Amniotic stem cell (primary cell): Measurements from ENCODE around the gene KIF5A.
"Not testable (repeated sequence)": the region's sequence is repeated elsewhere in the genome, so short reads cannot be mapped to it uniquely, and the experiment has no call there.

ENCODE experiments used
- DNase-seq: peaks from one replicate; lab custom pipeline; 2025; lab: John Stamatoyannopoulos, UW

KIF5A gene

GRCh38 chr12:57607958-57608663, 58.3 kb downstream of the KIF5A start:
- DNase-seq: no peak

DNA sequence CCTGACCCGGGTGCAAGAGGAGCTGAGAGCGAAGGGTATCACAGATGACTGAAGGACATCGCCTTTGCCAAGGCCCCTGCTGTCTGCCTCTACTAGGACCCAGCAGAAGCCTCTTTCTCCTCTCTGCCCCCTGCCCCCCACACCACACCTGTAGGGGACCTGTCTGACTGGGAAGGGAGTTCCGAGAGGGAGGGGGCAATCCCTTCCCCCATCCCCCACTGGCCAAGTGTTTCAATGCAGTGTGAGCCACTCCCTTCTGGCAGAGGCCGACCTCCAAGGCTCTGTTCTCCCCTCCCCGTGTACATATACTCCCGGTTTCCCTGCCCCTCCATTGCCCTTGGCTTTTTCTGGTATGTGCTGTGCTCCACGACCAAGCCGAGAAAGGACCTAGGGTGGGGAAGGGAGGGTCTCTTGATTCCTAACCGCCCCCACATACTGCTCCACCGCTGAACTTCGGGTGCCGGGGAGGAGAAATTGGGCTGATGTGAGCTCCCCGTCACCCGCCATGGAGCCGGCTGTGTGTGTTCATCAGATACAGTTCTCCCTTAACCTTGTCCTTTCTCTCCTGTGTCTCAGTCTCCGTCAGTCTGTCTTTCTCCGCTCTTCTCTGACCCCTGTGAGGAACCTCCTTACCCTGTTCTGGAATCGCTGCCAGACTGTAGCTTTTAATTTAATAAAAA, 59.4 kb downstream of the KIF5A start:
- DNase-seq: no peak

DNA sequence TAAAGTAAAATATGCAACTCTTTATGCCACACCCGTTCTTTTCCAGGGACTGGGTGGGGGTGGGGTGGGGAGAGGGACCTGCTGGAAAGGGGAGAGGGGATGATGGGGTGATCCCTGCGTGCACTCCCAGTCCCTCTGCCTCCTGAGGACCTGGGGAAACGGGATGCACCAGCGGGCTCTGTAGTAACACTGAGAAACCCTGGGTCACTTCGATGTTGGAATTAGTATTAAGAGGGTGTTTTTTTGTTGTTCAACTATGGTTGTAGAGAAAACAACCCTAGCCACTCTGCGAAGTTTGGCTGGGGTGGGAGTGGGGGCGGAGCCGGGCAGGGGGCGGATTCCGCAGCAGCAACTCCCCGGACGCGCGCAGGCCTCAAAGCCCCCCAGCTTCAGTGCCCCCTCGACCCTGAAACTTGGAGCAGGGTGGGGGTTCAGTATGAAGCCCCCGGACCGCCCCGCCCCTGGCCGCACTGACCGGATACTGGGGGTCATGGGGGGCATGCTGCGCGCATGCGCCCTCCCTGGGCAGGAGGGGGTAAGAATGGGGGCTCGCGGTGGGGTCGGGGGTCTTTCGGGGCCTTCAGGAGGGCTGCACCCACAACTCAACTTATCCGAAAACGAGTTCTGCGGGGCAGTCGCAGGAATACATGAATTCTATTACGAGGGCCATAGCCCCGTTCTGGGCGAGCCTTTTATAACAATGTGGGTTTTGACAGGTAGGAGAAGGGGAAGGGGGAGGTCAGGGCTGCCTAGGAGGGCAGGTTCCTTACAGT, 60.1 kb downstream of the KIF5A start:
- no peak for DNase-seq

DNA sequence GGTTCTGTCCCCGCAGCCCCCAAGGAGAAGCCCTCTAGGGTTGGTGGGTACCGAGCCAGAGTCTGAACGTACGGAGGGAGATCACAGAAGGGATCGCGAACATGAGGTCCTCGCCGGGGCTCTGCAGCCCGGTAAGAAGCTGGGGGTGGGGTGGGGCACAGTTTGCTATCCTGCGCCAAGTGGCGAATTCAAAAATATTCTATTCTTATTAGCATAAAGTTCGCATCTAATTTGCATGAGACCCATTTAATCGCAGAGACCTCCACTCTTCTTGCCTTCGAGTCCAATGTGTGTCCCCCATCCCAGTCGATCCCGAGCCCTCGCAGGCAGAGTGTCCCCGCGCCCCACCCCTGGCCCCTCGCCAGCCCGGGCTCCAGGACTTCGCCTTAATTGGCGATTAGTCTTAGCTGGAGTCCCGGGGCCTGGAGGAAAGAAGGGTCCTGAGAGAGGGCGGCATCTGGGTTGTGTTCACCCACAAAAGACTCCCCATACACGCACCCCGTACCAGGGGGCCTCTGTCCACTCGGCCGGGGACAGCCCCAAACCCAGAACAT, 60.8 kb downstream of the KIF5A start:
- no peak for DNase-seq

DNA sequence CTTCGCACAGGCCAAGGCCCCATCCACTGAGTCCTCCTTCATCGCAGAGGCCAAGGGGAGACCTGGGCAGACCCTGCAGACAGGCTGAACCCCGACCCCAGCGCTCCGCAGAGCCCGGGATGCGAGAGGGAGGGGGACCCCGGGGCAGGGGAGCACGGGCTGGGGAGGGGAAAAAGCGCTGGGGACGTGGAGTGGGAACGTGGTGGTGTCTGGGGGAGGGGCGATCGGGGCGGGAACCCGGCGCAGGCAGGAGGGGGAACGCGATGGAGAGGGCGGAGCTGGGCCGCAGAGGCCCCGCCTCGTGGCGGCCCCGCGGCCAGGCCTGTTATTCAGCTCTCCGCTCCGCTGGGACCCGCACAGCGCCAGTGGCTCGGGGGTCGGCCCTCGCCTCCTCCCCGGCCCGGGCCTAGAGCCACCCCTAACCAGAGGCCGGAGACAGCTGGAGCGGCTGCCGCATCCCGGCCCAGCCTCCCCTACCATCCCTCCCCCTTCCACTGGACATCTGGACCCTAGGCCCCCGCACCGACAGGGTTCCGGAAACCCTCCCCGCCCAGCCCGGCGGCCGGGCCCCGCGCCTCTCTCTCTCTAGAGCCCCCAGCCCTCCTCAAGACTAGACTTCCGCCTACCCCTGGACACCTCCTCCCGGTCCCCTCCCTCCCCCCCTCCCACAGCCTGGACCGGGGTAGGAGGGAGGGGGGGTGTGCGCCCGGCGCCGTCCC, 61.4 kb downstream of the KIF5A start, which contains the start of gene ARHGEF25:
Gene ARHGEF25 (plus strand): TSS at position 328 of the 719 bp plus-strand sequence. CDS start 460 bp downstream, outside the sequence.
- DNase-seq: no peak

- DNase-seq: no peak
These were observed 62.2 kb downstream of the KIF5A start for GRCh38 chr12:57611827-57612710.

DNA sequence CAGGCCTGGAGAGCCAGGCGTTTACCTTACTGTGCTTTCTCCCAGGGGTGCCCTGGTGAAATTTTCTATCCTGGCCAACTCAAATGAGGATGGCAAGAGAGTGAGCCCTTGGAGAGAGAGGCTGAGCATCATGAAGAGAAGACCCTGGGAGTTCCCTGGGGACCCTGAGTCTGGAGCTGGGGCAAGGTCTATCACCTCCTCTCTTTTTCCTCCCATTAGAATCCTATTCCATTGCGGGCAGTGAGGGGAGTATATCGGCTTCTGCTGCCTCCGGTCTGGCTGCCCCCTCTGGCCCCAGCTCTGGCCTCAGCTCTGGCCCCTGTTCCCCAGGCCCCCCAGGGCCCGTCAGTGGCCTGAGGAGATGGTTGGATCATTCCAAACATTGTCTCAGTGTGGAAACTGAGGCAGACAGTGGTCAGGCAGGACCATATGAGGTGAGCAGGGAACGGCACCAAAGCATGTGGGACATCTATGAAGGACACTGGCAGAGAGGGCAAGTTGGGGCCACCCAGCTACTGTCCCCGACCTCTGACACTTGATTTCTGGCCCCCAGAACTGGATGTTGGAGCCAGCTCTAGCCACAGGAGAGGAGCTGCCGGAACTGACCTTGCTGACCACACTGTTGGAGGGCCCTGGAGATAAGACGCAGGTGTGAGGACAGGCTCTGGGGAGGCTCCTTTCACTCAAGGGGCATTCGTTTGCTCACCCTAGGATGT, 63.0 kb downstream of the KIF5A start:
- DNase-seq: no peak

DNA sequence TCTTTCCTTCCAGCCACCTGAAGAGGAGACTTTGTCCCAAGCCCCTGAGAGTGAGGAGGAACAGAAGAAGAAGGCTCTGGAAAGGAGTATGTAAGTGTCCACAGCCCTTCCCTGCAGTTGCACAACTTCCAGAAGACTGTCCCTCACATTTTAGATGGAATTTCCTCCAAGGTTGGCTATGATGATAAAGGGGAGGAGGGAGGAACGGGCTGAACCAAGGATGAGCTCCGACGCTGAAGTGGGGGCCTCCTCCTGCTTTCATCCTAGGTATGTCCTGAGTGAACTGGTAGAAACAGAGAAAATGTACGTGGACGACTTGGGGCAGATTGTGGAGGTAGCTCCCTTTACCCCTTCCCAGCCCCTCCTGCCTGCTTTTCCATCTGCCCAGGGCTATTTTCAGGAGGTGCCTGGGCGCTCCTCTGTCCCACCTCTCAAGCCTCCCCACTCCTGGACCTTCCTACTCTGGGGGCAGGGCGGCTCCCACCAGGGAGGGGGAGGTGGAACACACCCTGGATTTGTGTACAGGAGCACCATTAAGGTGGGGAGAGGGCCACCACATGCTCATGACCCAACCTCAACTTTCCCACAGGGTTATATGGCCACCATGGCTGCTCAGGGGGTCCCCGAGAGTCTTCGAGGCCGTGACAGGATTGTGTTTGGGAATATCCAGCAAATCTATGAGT, 63.7 kb downstream of the KIF5A start:
- no peak for DNase-seq

DNA sequence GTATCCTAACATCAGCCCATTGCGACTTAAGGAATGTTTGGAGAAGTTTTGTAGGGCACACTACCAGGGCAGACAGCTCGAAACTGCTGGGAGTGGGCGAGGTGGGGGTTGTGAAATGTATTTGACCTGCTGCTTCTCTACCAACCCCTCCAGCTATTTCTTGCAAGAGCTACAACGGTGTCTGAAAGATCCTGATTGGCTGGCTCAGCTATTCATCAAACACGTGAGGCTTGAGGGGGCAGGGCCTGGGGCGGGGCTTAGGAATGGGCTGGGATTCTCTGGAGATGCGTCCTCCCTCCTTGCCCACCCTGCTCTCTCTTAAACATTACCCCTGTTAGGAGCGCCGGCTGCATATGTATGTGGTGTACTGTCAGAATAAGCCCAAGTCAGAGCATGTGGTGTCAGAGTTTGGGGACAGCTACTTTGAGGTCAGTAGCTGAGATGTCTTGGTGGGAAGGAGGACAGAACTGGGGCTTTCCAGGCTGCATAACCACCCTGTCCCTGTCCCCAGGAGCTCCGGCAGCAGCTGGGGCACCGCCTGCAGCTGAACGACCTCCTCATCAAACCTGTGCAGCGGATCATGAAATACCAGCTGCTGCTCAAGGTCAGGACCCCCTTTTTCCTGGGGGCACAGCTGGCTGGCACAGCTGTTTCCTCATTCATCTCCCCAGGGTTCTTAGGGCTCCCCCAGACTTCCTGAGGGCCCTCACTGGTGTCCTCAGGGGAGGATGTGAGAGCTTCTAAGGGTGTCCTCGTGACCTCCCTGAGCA, 64.5 kb downstream of the KIF5A start:
- no peak for DNase-seq

GRCh38 chr12:57614948-57615500, 65.2 kb downstream of the KIF5A start:
- no peak for DNase-seq

GRCh38 chr12:57615637-57616036, 65.8 kb downstream of the KIF5A start:
- DNase-seq: no peak

- DNase-seq: no peak
These were observed 66.7 kb downstream of the KIF5A start for GRCh38 chr12:57616383-57617101.

- DNase-seq: no peak
These were observed 68.1 kb downstream of the KIF5A start for GRCh38 chr12:57617942-57618341.

DNA sequence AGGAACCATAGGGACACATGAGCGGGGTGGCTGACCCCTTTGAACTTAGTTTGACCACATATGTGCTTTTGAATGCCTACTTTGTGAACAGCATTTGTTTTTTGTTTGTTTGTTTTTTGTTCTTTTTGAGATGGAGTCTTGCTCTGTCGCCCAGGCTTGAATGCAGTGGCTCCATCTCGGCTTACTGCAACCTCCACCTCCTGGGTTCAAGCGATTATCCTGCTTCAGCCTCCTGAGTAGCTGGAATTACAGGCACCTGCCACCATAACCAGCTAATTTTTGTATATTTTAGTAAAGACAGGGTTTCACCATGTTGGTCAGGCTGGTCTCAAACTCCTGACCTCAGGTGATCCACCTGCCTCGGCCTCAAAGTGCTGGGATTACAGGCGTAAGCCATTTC, 68.6 kb downstream of the KIF5A start:
- not testable (repeated sequence) for DNase-seq

DNA sequence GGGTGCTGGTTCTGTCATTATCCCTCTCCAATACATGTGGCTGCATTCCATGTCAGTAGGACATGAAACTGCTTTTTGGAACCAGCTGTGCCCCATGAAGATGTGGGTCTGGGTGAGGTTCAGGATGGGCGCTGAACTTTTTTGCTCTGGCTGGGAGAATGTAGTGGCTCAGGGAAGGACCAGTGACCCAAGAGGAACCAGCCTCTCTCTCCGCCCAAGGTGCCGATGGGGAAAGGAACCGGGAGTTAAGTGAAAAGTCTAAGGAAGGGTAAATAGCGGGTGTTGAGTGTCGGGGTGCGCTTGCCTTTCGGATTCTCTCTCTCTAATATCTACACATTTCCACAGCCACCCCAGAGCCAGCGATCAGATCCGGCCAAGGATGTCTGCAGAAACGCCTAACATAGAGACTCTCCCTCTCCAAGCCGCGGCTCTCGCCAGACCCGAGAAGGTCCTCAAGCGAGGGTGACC, 69.2 kb downstream of the KIF5A start:
- no peak for DNase-seq

DNA sequence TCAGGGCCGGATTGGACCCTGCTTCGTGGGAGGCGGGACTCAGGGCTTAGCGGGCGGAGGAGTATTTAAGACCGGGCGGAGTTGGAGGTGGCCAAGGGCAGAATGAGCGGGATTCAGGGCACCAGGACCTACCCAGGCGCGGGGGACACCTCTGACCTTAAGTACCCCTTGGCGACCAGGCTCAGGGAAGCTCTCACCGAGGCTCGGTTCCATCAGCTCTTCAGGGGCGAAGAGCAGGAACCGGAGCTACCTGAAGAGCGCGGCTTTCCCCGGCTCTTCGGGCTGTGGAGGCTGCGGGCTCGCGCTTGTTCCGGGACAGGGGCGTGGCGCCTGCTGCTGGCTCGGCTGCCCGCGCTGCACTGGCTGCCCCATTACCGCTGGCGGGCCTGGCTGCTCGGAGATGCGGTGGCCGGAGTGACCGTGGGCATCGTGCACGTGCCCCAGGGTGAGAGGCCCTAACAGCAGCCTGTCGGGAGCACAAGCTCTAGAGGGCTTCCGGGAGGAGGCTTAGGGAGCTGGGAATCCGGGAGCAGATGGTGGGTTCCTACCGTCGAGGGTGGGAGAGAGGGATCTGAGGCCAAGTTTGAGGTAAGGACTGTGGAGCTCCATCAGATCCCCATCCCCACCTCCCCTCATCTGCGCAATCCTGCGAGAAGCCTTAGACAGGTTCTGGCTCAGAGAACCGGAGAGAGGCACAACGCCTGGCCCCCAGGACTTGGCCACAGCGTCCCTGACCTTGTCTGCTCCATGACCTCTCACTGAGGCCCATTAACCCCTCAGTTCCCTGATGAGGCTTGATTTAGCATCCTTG, 69.8 kb downstream of the KIF5A start:
- DNase-seq: no peak
